Nephron (organoid): Measurements from ENCODE around the gene CYTH4.

Experiments used
- H3K27ac Mint-ChIP-seq, 3 experiments: 2 replicates each; pipeline ENCODE4 v1.8.0; 2020; ENCODE audit warnings: mixed read lengths in 3 of 3, mild to moderate bottlenecking in 2 of 3, moderate library complexity in 1 of 3
- H3K27me3 Mint-ChIP-seq: 2 replicates; pipeline ENCODE4 v1.8.0; 2021; ENCODE audit warnings: low read depth, mild to moderate bottlenecking, moderate library complexity, mixed read lengths
- H3K36me3 Mint-ChIP-seq: 2 replicates; pipeline ENCODE4 v1.8.0; 2020; ENCODE audit warnings: low read depth, mixed read lengths
- H3K4me1 Mint-ChIP-seq: 2 replicates; pipeline ENCODE4 v1.8.0; 2020; ENCODE audit warnings: mixed read lengths
- H3K4me3 Mint-ChIP-seq, 3 experiments: 2 replicates each; pipeline ENCODE4 v1.8.0; 2020; ENCODE audit warnings: mild to moderate bottlenecking in 3 of 3, mixed read lengths in 3 of 3, moderate library complexity in 2 of 3
- H3K9me3 Mint-ChIP-seq: 2 replicates; pipeline ENCODE4 v1.8.0; 2020; ENCODE audit warnings: mixed read lengths
- CTCF ChIP-seq, 3 experiments: fragments of 200-600 bp; sonication (generic); IDR thresholded peaks; one replicate each; pipeline ENCODE4 v1.5.0; 2021; ENCODE audit warnings: antibody characterized with exemption in 3 of 3; ENCODE audit not compliant: unreplicated experiment in 3 of 3

The CYTH4 gene

DNA sequence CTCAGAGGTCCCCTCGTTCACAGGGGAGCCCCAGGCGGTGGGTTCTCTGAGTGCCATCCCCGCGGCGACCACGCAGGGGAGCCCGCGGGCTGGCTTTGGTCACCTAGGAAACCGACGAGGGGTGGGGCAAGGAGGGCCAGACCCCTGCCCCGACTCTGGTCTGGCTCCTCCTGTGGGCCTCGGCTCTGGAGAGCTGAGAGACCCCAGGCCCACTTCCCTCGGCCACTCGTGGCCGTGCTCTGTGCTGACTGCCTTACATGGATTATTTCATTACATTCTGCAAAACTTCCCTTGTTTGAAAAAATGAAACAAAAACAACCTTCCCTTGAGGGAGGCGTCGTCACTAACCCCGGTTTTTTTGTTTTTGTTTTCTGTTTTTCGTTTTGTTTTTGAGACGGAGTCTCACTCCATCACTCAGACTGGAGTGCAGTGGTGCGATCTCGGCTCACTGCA lies 15.1 kb upstream of the CYTH4 start:
- Mint-ChIP-seq H3K4me1 (peaks cover 4% of the 10 kb centered on the region), H3K27ac (no peak overlapping the region), H3K27me3 (peaks cover 8% of the 10 kb centered on the region), H3K36me3 (no peaks in the 10 kb centered on the region), H3K4me3 (peak overlapping the region; percentile 67 to 77 (median 76)), H3K9me3 (peaks cover 19% of the 10 kb centered on the region)
- TF ChIP-seq CTCF (IDR thresholded peaks at IDR 0.05; ENCODE audit: unreplicated experiment in 3 of 3): peak; percentile 86 to 89 (median 89)

GRCh38 chr22:37267661-37268413 lies 14.5 kb upstream of the CYTH4 start:
- no peak overlapping the region for H3K27ac Mint-ChIP-seq
- H3K4me3 Mint-ChIP-seq: peak overlapping the region in 2 of 3 experiments; percentile 67 to 76
- peaks cover 4% of the 10 kb centered on the region for H3K4me1 Mint-ChIP-seq
- H3K27me3 Mint-ChIP-seq: peaks cover 7% of the 10 kb centered on the region
- no peaks in the 10 kb centered on the region for H3K36me3 Mint-ChIP-seq
- H3K9me3 Mint-ChIP-seq: peaks cover 19% of the 10 kb centered on the region
- no peak for TF ChIP-seq CTCF (IDR thresholded peaks at IDR 0.05; ENCODE audit: unreplicated experiment in 3 of 3)

- Mint-ChIP-seq H3K4me1 (peaks cover 10% of the 10 kb centered on the region), H3K27me3 (peaks cover 7% of the 10 kb centered on the region), H3K27ac (no peak overlapping the region), H3K36me3 (no peaks in the 10 kb centered on the region), H3K9me3 (peaks cover 5% of the 10 kb centered on the region), H3K4me3 (no peak overlapping the region)
- TF ChIP-seq CTCF (IDR thresholded peaks at IDR 0.05; ENCODE audit: unreplicated experiment in 3 of 3): no peak
These were observed 12.2 kb upstream of the CYTH4 start for GRCh38 chr22:37269936-37270678.

DNA sequence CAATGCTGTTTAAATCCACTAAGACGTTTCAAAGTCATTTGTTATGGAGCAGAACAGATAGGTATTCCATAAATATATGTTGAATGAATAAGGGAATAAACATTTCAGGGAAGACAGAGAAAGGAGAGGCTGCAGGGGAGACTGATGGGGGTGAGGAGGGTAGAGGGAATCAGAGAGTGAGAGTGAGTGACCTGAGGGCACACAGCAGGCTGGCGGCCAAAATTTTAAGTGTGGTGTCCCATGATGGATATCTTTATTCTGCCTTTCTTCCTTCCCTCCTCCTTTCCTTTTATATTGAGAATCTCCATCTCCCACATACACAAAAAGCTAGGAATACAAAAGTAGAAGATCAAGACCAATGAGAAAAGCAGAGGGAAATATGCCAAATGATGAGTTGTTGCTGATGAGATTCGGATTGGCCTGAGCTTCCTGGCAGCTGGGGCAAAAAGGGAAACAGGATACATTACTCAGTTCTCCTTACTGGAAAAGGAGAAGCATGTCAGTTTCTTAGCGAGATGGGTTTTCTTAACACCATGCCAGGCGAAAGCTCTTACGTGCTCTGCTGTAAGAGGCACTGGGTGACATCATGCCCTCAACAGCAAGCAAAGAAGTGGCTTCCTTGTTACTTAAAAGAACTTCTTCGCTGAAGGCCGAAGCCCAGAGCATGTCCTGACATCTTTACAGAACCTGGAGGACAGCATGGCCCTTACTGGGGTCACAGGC lies 11.2 kb upstream of the CYTH4 start:
- H3K4me3 Mint-ChIP-seq: no peak overlapping the region
- no peak overlapping the region for H3K27ac Mint-ChIP-seq
- H3K27me3 Mint-ChIP-seq: peaks cover 7% of the 10 kb centered on the region
- no peaks in the 10 kb centered on the region for H3K36me3 Mint-ChIP-seq
- H3K4me1 Mint-ChIP-seq: peaks cover 10% of the 10 kb centered on the region
- TF ChIP-seq CTCF (IDR thresholded peaks at IDR 0.05; ENCODE audit: unreplicated experiment in 3 of 3): no peak
- no peaks in the 10 kb centered on the region for H3K9me3 Mint-ChIP-seq

DNA sequence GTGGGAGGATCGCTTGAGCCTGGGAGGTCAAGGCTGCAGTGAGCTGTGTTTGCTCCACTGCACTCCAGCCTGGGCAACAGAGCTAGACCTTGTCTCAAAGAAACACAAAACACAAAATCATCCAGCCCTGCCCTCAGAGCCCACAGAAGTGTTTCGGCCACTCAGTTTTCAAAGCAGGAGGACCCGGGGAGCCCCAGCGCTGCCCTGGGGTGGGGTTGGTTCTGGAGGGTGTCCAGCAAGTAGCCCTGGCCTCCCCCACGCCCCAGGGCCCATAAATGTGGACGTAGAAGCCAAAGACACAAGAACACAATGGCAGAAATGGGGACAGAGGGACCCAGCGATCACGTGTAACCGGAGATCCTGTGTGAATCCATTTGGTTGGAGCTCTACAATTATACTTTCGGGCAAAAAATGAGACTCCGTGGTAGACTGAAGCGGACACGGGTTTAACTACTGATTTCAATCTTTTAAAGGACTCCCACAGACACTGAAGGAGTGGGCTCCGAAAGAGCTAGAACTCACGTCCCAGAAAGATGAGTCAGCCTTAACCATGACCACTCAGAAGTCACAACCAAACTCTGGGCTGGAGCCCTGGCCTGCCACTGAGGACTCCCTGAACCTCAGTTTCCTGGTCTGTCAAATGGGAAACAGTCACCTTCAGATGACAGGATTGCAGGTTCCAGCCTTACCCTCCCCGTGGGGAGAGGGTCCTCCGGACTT lies 9.0 kb upstream of the CYTH4 start:
- H3K9me3 Mint-ChIP-seq: no peaks in the 10 kb centered on the region
- no peak overlapping the region for H3K27ac Mint-ChIP-seq
- peaks cover 4% of the 10 kb centered on the region for H3K27me3 Mint-ChIP-seq
- no peak for TF ChIP-seq CTCF (IDR thresholded peaks at IDR 0.05; ENCODE audit: unreplicated experiment in 3 of 3)
- H3K4me3 Mint-ChIP-seq: no peak overlapping the region
- H3K4me1 Mint-ChIP-seq: peaks cover 5% of the 10 kb centered on the region
- no peaks in the 10 kb centered on the region for H3K36me3 Mint-ChIP-seq
